ENCODE measurements around the gene MYO3B.

The MYO3B gene

GRCh38 chr2:170177950-170178781 is at the start of gene MYO3B:
TSS of gene MYO3B (plus strand) at chr2:170178147. CDS start at chr2:170178288, 141 bp downstream.
- peak; percentile 57 to 63 for DNase-seq (ENCODE audit: low read depth in 2 of 2)

- DNase-seq (ENCODE audit: low read depth in 2 of 2): no peak
Observed at GRCh38 chr2:170139276-170139967, 38.5 kb upstream of the MYO3B start.

GRCh38 chr2:170140561-170140960 is 37.4 kb upstream of the MYO3B start:
- DNase-seq (ENCODE audit: low read depth in 2 of 2): no peak

- no peak for DNase-seq (ENCODE audit: low read depth in 2 of 2)
Observed at GRCh38 chr2:170141865-170142264, 36.1 kb upstream of the MYO3B start.

GRCh38 chr2:170142502-170142901 is 35.4 kb upstream of the MYO3B start:
- DNase-seq (ENCODE audit: low read depth in 2 of 2): no peak

GRCh38 chr2:170143045-170143717 is 34.8 kb upstream of the MYO3B start:
- DNase-seq (ENCODE audit: low read depth in 2 of 2): no peak

GRCh38 chr2:170144761-170145160 is 33.2 kb upstream of the MYO3B start:
- DNase-seq (ENCODE audit: low read depth in 2 of 2): no peak

GRCh38 chr2:170145191-170145590 is 32.8 kb upstream of the MYO3B start:
- DNase-seq (ENCODE audit: low read depth in 2 of 2): no peak

- no peak for DNase-seq (ENCODE audit: low read depth in 2 of 2)
Observed at GRCh38 chr2:170145675-170146432, 32.1 kb upstream of the MYO3B start.

- DNase-seq (ENCODE audit: low read depth in 2 of 2): no peak
Observed at GRCh38 chr2:170146784-170147183, 31.2 kb upstream of the MYO3B start.

- DNase-seq (ENCODE audit: low read depth in 2 of 2): no peak
Observed at GRCh38 chr2:170147576-170147975, 30.4 kb upstream of the MYO3B start.

GRCh38 chr2:170148161-170148560 is 29.8 kb upstream of the MYO3B start:
- DNase-seq (ENCODE audit: low read depth in 2 of 2): no peak

GRCh38 chr2:170152421-170152820 is 25.5 kb upstream of the MYO3B start:
- DNase-seq (ENCODE audit: low read depth in 2 of 2): no peak

- no peak for DNase-seq (ENCODE audit: low read depth in 2 of 2)
Observed at GRCh38 chr2:170155022-170155722, 22.8 kb upstream of the MYO3B start.

GRCh38 chr2:170155723-170156253 is 22.2 kb upstream of the MYO3B start:
- no peak for DNase-seq (ENCODE audit: low read depth in 2 of 2)

GRCh38 chr2:170156592-170156991 is 21.4 kb upstream of the MYO3B start:
- DNase-seq (ENCODE audit: low read depth in 2 of 2): no peak

GRCh38 chr2:170157025-170157684 is 20.8 kb upstream of the MYO3B start:
- peak; percentile 42 to 49 for DNase-seq (ENCODE audit: low read depth in 2 of 2)

GRCh38 chr2:170159060-170159459 is 18.9 kb upstream of the MYO3B start:
- DNase-seq (ENCODE audit: low read depth in 2 of 2): no peak

GRCh38 chr2:170161516-170162270 is 16.3 kb upstream of the MYO3B start:
- no peak for DNase-seq (ENCODE audit: low read depth in 2 of 2)

- DNase-seq (ENCODE audit: low read depth in 2 of 2): no peak
Observed at GRCh38 chr2:170162271-170162632, 15.7 kb upstream of the MYO3B start.

Measured in fibroblast of skin of left quadriceps (primary cell).